NCI-H69 (cell line): ENCODE results near the gene CLEC6A.
"Not testable (repeated sequence)": the region's sequence is repeated elsewhere in the genome, so short reads cannot be mapped to it uniquely, and the experiment has no call there.

Source experiments
- DNase-seq: peaks from one replicate; lab custom pipeline; 2025; lab: John Stamatoyannopoulos, UW

CLEC6A gene

DNA sequence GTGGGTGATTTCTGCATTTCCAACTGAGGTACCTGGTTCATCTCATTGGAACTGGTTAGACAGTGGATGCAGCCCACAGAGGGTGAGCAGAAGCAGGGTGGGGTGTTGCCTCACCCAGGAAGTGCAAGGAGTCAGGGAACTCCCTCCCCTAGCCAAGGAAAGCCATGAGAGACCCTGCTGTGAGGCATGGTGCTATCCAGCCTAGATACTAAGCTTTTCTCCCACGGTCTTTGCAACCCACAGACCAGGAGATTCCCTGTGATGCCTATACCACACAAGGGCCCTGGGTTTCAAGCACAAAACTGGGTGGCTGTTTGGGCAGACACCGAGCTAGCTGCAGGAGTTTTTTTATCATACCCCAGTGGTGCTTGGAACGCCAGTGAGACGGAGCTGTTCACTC lies 39.9 kb downstream of the CLEC6A start:
- DNase-seq = not testable (repeated sequence)

DNA sequence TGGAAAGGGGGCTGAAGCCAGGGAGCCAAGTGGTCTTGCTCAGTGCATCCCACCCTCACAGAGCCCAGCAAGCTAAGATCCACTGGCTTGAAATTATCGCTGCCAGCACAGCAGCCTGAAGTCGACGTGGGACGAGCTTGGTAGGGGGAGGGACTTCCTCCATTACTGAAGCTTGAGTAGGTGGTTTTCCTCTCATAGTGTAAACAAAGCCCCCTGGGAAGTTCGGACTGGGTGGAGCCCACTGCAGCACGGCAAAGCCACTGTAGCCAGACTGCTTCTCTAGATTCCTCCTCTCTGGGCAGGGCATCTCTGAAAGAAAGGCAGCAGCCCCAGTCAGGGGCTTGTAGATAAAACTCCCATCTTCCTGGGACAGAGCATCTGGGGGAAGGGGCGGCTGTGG lies 40.3 kb downstream of the CLEC6A start:
- DNase-seq = not testable (repeated sequence)

DNA sequence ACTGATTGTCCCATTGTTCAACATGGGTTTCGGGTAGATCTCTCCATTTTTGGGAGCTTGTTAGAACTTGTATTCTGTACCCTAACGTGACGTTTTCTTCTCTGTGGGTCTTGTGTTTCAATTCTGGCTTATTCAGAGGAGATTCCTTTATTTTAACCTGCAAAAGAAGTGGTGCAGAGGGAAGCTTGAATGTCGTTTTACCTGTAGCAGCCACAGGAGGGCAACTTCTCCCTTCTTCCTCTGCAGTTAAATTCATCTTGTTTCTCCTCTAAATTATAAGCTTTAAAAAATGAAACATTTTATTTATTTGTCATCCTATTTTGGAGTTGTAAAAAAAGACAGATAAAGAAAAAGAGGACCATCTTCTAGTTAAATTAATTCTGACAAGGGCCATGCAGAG lies 43.9 kb downstream of the CLEC6A start:
- no peak for DNase-seq

DNA sequence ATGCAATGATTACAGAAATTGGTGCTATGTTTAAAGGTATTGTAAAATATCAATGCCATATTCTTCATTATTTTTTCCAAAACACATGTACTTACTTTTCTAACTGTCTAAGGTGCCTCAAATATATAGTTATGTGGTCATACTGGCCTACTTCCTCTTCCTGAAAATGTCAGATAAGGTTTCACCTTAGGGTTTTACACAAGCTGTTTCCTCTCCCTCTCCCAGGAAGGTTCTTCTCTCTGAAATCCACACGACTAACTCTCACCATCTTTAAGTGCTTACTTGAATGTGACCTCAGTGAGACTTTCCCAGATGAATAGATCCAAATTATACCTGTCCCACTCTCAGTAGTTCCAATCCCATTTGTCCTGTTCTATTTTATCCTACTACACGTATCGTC lies 46.0 kb downstream of the CLEC6A start:
- no peak for DNase-seq

DNA sequence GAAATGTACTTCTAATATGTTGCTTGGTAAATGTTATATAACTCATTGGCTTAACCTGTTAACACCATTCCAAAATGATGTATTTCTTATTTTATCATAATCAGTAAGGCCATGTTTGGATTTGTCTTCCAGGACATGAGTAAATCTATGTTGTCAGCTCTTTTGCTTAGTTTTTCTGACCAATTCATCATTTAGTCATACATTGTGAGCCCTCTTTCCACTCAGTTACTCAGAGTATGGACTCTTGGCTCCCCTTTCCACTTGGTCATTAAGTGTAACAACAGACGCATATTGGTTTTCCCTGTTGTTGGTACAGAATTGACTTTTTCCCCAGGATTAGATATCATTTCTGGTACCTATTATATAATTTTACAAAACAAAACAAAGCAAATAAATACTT lies 48.6 kb downstream of the CLEC6A start:
- no peak for DNase-seq

DNA sequence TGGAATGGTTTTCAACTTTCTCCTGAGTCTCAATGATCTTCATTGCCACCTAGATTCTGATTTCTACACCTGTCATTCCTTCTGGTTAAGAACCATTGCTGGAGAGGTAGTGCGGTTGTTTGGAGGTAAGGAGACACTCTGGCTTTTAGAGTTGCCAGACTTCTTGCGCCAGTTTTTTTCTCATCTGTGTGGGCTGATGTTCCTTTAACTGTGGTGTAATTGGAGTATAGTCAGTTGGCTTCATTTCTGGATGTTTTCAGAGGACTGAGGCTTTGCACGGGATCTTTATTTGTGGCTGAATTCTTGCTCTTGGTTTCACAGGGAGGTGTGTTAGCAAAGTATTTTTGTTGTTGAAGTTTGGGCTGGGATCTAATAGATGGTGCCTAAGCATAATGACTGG lies 51.8 kb downstream of the CLEC6A start:
- no peak for DNase-seq

DNA sequence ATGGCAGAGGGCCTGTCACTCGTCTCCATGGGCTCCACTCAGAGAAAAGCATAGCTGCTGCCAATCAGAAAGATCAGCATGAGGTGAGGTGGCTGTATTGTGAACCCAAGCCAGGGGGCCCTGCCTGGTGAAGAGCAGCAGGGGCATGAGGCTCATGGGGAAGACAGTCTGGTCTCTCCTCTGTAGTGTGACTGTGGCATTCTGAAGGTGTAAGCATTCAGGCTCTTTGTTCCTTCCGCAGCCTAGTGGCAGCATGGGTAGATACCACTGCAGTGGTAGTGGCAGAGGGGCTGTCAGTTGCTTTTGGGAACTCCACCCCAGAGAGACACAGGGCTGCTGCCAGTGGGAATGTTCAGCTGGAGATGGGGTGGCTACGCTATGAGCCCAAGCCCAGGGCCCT lies 52.5 kb downstream of the CLEC6A start:
- DNase-seq = no peak

DNA sequence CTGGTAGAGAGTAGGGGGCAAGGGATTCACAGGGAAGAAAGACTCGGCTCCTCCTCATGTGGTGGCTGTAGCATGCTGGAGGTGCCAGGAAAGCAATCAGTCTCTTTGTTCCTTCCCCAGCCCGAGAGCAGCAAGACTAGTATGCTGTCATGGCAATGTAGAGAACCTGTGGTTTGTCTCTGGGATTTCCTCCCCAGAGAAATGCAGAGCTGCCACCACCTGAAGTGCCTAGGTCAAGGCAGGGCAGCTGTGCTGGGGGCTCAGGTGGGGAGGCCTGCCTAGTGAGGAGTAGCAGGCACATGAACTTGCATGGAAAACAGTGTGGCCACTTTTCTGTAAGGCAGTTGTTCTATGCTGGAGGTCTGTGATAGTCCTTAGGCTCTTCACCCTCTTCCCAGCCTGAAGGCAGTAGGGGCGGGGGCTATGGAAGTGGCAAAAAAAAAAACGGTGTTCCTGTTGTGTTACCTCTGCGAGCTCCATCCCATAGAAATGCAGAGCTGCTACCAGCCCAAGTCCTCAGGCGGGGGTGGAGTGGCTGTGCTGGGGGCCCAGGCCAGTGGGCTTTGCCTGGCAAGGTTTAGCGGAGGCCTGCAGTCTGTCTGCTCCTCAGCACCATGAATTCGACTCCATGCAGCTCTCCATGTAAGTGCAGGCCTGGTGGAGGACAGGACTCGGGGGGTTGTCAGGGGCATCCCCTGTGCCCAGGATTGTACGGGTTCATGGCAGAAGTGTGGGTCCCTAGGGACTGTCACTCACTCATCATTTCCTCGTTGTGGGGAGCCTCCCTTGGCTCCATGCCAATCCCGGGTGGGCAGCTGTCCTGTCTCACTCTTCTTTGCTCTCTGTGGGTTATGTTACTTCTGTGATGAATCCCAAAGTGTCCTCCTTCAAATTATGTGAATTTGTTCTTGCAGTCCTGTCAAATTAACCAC lies 53.4 kb downstream of the CLEC6A start:
- DNase-seq = no peak

DNA sequence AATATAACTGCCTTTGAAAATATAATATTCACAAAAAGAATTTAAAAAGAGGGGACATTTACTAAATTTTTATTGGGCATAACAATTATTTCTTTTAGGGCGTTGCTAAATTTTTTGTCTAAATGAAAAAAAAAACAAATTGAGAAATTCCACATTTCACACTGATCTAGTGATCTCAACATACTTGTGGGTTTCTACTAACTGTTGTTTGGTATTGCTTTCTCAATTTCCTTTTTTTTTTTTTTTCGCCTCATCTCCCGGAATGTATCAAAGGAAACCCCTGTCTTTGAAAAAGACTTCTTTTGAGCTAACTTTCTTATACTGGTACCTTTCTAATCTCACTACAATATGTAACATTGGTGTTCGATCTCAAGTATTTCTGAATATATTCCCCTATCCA lies 57.5 kb downstream of the CLEC6A start, which contains the start of gene CLEC4D:
Gene CLEC4D (plus strand): TSS at position 248 of the 400 bp plus-strand sequence. CDS start 230 bp downstream, outside the sequence.
- no peak for DNase-seq

DNA sequence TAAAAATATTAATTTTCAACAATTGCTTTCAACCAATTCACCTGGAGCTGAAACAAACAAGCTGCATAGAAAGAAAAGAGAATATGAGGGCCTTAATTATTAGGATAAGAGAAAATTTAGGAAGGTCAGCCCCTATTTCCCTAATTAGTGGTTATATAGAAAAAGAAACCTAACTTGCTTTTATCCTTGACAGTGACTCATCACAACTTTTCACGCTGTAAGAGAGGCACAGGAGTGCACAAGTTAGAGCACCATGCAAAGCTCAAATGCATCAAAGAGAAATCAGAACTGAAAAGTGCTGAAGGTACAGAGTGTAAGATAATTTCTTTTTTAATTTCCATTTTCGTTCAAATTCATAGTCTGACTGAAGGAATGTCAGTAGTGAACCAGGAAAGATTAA lies 62.2 kb downstream of the CLEC6A start:
- DNase-seq = no peak

DNA sequence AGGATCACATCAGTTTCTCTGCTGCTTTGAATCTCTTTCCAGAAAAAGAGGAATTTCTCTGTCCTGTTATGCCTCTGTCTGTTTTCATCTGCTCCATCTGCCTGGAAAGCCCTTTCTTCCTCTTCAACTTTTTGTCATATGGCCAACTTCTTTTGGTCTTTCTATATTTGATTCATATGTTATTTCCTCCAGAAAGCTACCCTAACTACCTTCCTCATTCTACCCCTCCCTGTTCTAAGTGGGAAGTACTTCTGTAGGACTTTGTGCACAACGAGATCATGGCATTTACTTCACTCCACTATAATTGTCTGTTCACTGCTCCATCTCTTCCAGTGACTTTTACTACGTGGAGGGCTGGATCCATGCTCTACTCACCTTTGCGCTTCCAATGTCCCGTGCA lies 63.4 kb downstream of the CLEC6A start:
- no peak for DNase-seq

DNA sequence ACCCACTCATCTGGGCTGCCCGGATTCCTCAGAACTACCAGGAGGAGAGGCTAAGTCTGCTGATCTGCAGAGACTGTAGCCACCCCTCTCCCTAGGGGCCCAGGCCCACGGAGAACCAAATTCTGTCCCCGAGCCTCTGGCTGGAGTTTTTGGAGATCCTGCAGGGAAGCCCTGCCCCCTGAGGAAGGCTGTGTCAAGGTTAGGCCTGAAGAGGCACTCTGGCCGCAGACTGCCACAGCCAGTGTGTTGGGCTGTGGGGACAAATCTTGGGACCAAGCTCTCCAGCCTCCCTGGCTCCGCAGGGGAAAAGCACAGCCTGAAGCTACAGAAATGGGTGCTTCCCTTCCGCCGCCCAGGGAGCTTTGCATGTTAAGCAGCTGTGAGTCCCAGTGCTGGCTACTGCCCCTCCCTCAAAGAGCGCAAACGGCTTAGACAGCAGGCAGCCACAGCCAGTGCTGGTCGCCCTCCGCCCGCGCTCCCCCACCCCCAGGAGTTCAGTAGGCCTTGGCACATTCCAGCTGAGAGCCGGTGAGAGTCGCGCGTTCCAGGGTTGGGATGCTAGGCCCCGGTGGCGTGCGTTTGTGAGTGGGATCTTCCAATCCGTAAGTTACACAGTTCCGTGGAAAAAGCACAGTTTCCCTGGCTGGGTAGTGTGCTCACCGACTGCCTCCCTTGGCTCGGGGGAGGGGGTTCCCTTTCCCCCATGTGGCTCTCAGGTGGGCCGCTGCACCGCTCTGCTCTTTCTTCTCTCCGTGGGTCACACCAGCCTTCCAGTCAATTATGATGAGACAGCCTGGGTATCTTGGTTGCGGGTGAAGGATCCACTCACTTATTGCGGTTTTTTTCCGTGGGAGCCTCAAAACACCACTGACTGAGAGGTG lies 71.7 kb downstream of the CLEC6A start:
- no peak for DNase-seq
